GM12875 (cell line): Measurements from ENCODE around the gene DNAAF9.

ENCODE experiments used
- H3K4me3 ChIP-seq: one replicate; pipeline ENCODE4 v1.5.1; 2011; ENCODE audit warnings: low read depth, low read length, control low read depth
- CTCF ChIP-seq: IDR thresholded peaks from 2 replicates; pipeline ENCODE4 v1.5.1; 2011; ENCODE audit warnings: low read depth, mild to moderate bottlenecking, control low read depth, inconsistent platforms, low read length, moderate library complexity, borderline replicate concordance; ENCODE audit not compliant: insufficient read depth

The DNAAF9 gene

GRCh38 chr20:3409417-3409816 is 1.9 kb upstream of the DNAAF9 start:
- no peak for TF ChIP-seq CTCF
- no peak overlapping the region for H3K4me3 ChIP-seq

- TF ChIP-seq CTCF = no peak
- H3K4me3 ChIP-seq = peak overlapping the region; percentile 48
Observed at GRCh38 chr20:3407771-3408637, 535 bp upstream of the DNAAF9 start.

- H3K4me3 ChIP-seq = no peak overlapping the region
- TF ChIP-seq CTCF = no peak
Observed at GRCh38 chr20:3406481-3407039, 909 bp downstream of the DNAAF9 start.

GRCh38 chr20:3405696-3406358 is 1.6 kb downstream of the DNAAF9 start:
- TF ChIP-seq CTCF = no peak
- no peak overlapping the region for H3K4me3 ChIP-seq

- H3K4me3 ChIP-seq = no peak overlapping the region
- no peak for TF ChIP-seq CTCF
Observed at GRCh38 chr20:3405139-3405538, 2.3 kb downstream of the DNAAF9 start.

- TF ChIP-seq CTCF = no peak
- no peak overlapping the region for H3K4me3 ChIP-seq
Observed at GRCh38 chr20:3404402-3404801, 3.1 kb downstream of the DNAAF9 start.
